Hematopoietic multipotent progenitor cell treated with erythropoietin and hydrocortisone succinate and interleukin-3 and kit ligand, for 8 days (in vitro differentiated cells): ENCODE results near the gene HYAL3.

ENCODE experiments used
- DNase-seq: peaks from one replicate; pipeline ENCODE4 v3.0.0-alpha.2; 2015

The HYAL3 gene, protein sequence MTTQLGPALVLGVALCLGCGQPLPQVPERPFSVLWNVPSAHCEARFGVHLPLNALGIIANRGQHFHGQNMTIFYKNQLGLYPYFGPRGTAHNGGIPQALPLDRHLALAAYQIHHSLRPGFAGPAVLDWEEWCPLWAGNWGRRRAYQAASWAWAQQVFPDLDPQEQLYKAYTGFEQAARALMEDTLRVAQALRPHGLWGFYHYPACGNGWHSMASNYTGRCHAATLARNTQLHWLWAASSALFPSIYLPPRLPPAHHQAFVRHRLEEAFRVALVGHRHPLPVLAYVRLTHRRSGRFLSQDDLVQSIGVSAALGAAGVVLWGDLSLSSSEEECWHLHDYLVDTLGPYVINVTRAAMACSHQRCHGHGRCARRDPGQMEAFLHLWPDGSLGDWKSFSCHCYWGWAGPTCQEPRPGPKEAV

GRCh38 chr3:50298836-50299637 is at the start of gene HYAL3, which contains the start of gene NAA80:
Gene HYAL3 (minus strand): TSS chr3:50299405. CDS start chr3:50295602, 3,803 bp downstream.
Gene NAA80 (minus strand): TSS chr3:50299405. CDS start chr3:50297463, 1,942 bp downstream.
- DNase-seq, result peak; percentile 99

DNA sequence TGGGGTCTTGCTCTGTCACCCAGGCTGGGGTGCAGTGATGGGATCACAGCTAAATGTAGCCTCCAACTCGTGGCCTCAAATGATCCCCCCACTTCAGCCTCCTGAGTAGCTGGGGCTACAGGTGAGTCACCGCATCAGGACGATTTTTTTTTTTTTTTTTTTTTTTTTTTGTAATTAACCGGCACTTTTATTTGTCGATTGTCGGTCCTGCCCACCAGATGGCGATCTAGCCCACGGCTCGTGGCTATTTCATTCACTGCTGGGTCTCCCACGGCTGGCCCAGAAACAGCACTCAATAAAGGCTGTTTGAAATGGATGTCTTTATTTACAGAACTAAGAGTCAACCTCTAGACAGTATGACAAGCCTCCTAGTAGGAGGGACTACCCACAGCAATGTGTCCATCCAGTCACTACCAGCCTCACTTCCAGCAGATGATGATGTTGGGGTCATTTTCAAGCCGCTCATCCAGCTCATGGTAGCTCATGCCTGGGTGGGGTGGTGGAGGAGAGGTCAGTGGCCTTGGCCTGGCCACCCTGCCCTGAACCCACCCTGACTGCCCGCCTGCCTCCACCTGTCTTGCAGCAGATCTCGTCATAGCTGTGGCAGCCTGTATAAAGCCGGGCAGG is 48.1 kb upstream of the HYAL3 start:
- DNase-seq, result peak; percentile 86

GRCh38 chr3:50345586-50346234 is 46.5 kb upstream of the HYAL3 start, which contains the start of gene ZMYND10:
Gene ZMYND10 (minus strand): TSS chr3:50345732. CDS start chr3:50345579, 153 bp downstream.
- DNase-seq, result peak; percentile 84

DNA sequence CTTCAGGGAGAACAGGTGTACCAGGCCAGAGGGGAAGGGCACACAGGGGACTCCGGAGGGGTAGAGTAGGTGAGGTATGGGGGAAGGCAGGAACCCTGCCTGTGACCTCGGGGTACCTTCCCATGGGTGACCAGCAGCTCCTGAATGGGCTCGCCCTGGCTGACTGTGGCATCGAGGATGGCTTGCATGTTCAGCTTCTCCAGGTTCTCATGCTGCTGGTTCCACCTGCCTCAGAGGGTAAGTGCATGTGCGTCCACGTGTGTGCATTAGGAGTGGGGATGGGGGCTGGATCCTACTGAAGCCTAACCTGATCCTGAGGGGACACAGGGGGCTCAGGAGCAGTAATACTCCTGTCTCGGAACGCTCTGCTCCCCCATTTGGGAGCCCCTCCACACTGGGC is 45.8 kb upstream of the HYAL3 start:
- no peak for DNase-seq

- DNase-seq, result no peak
Measured at GRCh38 chr3:50342813-50343633, 43.8 kb upstream of the HYAL3 start.

GRCh38 chr3:50341996-50342650 is 42.9 kb upstream of the HYAL3 start:
- DNase-seq, result no peak

DNA sequence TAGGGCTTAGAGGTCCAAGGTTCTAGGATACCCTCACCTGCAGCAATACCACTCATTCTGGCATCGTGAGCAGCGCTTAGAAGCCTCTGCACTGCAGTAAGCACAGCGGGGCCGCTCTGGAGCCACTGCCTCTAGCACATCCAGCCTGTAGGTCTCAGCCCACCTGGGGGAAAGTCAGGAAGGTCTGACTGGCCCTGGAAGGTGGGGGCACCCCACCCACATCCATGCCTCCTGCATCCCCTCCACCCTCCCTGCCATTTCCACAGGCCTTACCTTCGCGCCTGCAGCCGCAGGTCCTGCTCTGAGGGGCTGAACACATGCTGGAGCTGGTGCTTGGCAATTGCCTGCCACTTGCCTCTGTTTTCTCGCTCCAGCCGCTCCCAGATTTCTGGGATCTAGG is 42.3 kb upstream of the HYAL3 start:
- DNase-seq, result no peak

DNA sequence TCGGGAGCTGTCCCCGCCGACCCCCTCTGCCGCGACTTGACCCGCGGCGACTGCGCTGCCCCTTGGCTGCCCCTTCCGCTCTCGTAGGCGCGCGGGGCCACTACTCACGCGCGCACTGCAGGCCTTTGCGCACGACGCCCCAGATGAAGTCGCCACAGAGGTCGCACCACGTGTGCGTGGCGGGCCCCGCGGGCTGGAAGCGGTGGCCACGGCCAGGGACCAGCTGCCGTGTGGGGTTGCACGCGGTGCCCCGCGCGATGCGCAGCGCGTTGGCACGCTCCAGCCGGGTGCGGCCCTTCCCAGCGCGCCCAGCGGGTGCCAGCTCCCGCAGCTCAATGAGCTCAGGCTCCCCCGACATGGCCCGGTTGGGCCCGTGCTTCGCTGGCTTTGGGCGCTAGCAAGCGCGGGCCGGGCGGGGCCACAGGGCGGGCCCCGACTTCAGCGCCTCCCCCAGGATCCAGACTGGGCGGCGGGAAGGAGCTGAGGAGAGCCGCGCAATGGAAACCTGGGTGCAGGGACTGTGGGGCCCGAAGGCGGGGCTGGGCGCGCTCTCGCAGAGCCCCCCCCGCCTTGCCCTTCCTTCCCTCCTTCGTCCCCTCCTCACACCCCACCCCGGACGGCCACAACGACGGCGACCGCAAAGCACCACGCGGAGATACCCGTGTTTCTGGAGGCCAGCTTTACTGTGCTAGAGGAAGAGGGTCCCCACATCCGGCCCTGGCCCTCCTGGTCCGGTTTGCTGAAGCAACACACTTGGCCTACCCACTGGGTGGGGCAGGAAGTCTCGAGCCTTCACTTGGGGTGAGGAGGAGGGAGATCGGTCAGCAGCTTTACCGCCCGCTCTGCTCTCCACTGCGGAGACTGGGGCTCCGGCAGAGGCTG is 41.5 kb upstream of the HYAL3 start, which contains the start of gene RASSF1:
Gene RASSF1, minus strand, starts transcription at position 389 of the 882 bp plus-strand sequence. Its CDS starts 31 bp downstream, at position 358.
- peak; percentile 91 for DNase-seq

DNA sequence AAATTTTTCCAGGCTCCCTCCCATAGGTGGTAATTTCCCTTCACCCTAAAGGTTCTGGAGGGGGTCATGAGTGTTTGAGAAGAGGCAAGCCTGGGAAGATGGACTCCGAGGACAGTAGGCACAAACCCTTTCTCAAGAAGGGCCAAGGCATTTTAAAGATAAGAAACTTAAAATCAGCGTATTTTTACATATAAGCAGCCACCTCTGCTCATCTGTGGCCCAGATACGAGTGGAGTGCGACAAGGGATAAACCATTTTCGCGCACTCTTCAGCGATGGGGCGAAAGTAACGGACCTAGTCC is 40.9 kb upstream of the HYAL3 start:
- peak; percentile 55 for DNase-seq

- no peak for DNase-seq
Measured at GRCh38 chr3:50339485-50340146, 40.4 kb upstream of the HYAL3 start.

- peak; percentile 64 for DNase-seq
Measured at GRCh38 chr3:50338965-50339364, 39.8 kb upstream of the HYAL3 start.

- DNase-seq, result peak; percentile 99
Measured at GRCh38 chr3:50337175-50337861, 38.1 kb upstream of the HYAL3 start.

- peak; percentile 32 for DNase-seq
Measured at GRCh38 chr3:50336452-50337174, 37.4 kb upstream of the HYAL3 start.

DNA sequence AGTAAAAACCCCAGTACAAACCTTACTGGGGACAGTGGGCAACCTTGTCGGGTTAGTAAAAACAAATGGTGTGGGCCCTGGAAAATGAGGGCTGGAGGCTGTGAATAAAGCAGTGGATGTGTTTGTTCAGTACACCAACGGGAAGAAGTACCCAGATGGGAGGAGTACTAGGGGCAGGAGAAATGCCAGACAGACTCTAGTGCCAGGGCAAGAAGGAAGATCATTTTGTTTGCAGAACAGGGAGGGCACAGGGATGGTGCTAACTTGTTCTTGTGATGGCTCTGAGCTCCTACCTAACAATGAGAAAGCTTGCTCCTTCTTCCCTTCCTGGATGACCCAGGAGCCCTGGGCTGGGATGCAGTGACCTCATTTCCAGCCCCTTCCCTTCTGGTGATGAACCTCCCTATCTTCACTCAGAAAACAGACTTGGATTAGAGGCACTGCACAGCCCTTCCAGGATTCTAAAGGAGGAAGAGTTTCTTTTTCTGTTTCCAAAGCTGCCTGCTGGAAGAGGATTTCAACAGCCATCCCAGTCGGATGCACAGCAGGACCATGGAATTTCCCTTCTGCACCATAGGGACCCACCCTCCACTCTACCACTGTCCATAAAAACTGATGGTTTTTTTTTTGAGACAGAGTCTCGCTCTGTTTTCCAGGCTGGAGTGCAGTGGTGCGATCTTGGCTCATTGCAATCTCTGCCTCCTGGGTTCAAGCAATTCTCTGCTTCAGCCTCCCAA is 35.3 kb upstream of the HYAL3 start:
- DNase-seq, result no peak

DNA sequence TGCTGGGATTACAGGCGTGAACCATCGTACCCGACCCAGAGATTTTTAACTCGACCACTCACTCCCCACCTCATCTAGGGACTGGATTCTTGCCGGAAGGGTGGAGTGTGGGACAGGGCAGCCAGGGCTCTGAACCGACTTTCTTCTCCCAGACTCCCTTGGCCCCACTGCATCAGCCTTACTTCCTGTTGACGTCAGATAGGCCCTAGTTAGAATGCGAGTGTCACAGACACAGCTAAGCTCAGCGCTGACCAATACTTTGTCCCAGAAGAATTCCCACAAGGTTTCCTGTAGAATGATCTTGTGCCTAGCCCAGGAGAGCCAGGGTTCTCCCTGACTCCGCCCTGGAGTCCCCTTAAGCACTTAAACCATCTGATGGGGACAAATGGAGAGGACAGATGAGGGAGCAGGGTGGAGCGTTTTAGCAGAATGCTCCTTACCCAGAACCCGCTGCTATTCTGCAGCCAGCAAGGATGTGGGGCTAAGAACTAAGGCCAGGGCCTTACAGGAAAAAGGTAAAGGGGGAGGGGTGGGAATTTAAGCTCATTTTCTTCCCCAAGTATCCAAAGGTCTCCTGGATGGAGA is 34.6 kb upstream of the HYAL3 start:
- DNase-seq, result no peak

GRCh38 chr3:50331364-50331907 is 32.2 kb upstream of the HYAL3 start:
- no peak for DNase-seq

DNA sequence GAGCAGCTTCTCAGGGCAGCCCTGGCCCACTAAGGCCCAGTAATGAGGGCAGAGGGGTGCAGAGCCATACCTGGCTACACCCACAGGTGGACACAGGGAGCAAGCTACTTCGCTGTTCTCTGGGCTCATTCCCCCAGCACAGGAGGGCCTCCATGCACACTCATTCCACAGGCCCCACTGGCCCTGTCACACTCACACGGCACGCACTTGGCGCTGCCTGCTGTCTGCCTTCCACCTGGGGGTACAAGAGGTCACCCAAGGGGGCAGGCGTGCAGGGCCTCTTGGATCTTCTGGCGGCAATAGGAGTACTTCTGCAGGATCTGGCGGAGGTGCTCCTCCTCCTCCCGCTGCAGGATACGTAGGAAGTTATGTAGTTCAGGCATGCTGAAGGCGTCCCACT is 31.1 kb upstream of the HYAL3 start:
- DNase-seq, result no peak
